ENCODE results near the gene IL1RL2.

IL1RL2 gene

GRCh38 chr2:102208774-102209173, 22.0 kb downstream of the IL1RL2 start:
- FAIRE-seq (no peak), DNase-seq (ENCODE audit: insufficient read length) (no peak)
- TF ChIP-seq POLR2AphosphoS5 (IDR thresholded peaks at IDR 0.05; ENCODE audit: low read depth, low read length) = no peak

DNA sequence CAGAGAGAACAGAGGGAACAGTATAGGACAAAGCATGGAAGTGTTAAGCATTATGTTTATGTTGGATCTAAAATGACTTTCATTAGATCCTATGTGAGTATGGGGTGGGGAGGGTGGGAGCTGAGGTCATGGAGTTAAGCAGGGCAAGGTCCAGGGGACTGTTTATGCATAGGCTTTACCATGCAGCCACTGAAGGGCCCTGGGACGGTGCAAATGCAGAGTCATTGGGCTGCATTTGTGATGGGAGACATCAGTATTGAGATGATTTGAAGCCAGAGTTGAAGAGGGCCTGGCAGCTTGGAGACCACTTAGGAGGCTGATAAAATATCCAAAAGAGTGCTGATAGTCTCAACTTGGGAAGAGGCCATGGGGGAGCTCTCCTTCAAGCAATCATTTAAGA, 22.7 kb downstream of the IL1RL2 start:
- DNase-seq (ENCODE audit: insufficient read length) = no peak
- no peak for TF ChIP-seq TAF1 (IDR thresholded peaks at IDR 0.05; ENCODE audit: borderline replicate concordance, low read depth, low read length)
- TF ChIP-seq POLR2AphosphoS5 (IDR thresholded peaks at IDR 0.05; ENCODE audit: low read depth, low read length) = no peak
- TF ChIP-seq POLR2A (IDR thresholded peaks at IDR 0.05; ENCODE audit: low read depth, low read length) = no peak

DNA sequence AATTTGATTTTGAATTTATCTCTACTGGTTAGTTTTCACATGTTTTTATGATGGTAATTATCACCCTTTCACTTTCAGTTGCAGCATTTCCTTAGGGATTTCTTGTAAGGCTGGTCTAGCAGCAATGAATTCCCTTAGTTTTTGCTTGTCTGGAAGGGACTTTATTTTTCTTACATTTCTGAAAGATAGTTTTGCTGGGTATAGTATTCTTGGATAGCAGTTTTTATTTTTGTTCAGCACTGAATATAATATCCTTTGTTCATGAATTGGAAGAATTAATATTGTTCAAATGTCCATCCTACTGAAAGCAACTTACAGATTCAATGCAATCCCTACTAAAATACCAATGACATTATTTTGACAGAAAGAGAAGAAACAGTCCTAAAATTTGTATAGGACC, 30.2 kb downstream of the IL1RL2 start:
- TF ChIP-seq TAF1 (IDR thresholded peaks at IDR 0.05; ENCODE audit: borderline replicate concordance, low read depth, low read length) (no peak), POLR2A (IDR thresholded peaks at IDR 0.05; ENCODE audit: low read depth, low read length) (no peak), POLR2AphosphoS5 (IDR thresholded peaks at IDR 0.05; ENCODE audit: low read depth, low read length) (no peak)
- FAIRE-seq (no peak), DNase-seq (ENCODE audit: insufficient read length) (no peak)

More for the DNA sequence above, 22.7 kb downstream of the IL1RL2 start:
- no peak for FAIRE-seq

GRCh38 chr2:102224824-102225739, 38.3 kb downstream of the IL1RL2 start:
- TF ChIP-seq POLR2A (IDR thresholded peaks at IDR 0.05; ENCODE audit: low read depth, low read length) = no peak
- no peak for TF ChIP-seq TAF1 (IDR thresholded peaks at IDR 0.05; ENCODE audit: borderline replicate concordance, low read depth, low read length)
- TF ChIP-seq POLR2AphosphoS5 (IDR thresholded peaks at IDR 0.05; ENCODE audit: low read depth, low read length) = no peak
- FAIRE-seq (no peak), DNase-seq (ENCODE audit: insufficient read length) (no peak)

- FAIRE-seq (no peak), DNase-seq (ENCODE audit: insufficient read length) (no peak)
- TF ChIP-seq TAF1 (IDR thresholded peaks at IDR 0.05; ENCODE audit: borderline replicate concordance, low read depth, low read length) (no peak), POLR2AphosphoS5 (IDR thresholded peaks at IDR 0.05; ENCODE audit: low read depth, low read length) (no peak), POLR2A (IDR thresholded peaks at IDR 0.05; ENCODE audit: low read depth, low read length) (no peak)
These were observed 39.3 kb downstream of the IL1RL2 start for GRCh38 chr2:102226171-102226570.

- TF ChIP-seq TAF1 (IDR thresholded peaks at IDR 0.05; ENCODE audit: borderline replicate concordance, low read depth, low read length) = no peak
- no peak for TF ChIP-seq POLR2A (IDR thresholded peaks at IDR 0.05; ENCODE audit: low read depth, low read length)
- no peak for TF ChIP-seq POLR2AphosphoS5 (IDR thresholded peaks at IDR 0.05; ENCODE audit: low read depth, low read length)
- DNase-seq (ENCODE audit: insufficient read length) (no peak), FAIRE-seq (no peak)
These were observed 40.0 kb downstream of the IL1RL2 start for GRCh38 chr2:102226612-102227391.

GRCh38 chr2:102229141-102229769, 42.4 kb downstream of the IL1RL2 start:
- no peak for FAIRE-seq
- TF ChIP-seq POLR2AphosphoS5 (IDR thresholded peaks at IDR 0.05; ENCODE audit: low read depth, low read length) (no peak), POLR2A (IDR thresholded peaks at IDR 0.05; ENCODE audit: low read depth, low read length) (no peak), TAF1 (IDR thresholded peaks at IDR 0.05; ENCODE audit: borderline replicate concordance, low read depth, low read length) (no peak)
- DNase-seq (ENCODE audit: insufficient read length) = no peak

- no peak for TF ChIP-seq POLR2A (IDR thresholded peaks at IDR 0.05; ENCODE audit: low read depth, low read length)
- TF ChIP-seq POLR2AphosphoS5 (IDR thresholded peaks at IDR 0.05; ENCODE audit: low read depth, low read length) = no peak
- TF ChIP-seq TAF1 (IDR thresholded peaks at IDR 0.05; ENCODE audit: borderline replicate concordance, low read depth, low read length) = no peak
- DNase-seq (ENCODE audit: insufficient read length) (no peak), FAIRE-seq (no peak)
These were observed 43.6 kb downstream of the IL1RL2 start for GRCh38 chr2:102230410-102230909.

GRCh38 chr2:102233132-102233884, 46.5 kb downstream of the IL1RL2 start:
- DNase-seq (ENCODE audit: insufficient read length) (no peak), FAIRE-seq (no peak)
- TF ChIP-seq POLR2AphosphoS5 (IDR thresholded peaks at IDR 0.05; ENCODE audit: low read depth, low read length) = no peak
- TF ChIP-seq POLR2A (IDR thresholded peaks at IDR 0.05; ENCODE audit: low read depth, low read length) = no peak
- TF ChIP-seq TAF1 (IDR thresholded peaks at IDR 0.05; ENCODE audit: borderline replicate concordance, low read depth, low read length) = no peak

DNA sequence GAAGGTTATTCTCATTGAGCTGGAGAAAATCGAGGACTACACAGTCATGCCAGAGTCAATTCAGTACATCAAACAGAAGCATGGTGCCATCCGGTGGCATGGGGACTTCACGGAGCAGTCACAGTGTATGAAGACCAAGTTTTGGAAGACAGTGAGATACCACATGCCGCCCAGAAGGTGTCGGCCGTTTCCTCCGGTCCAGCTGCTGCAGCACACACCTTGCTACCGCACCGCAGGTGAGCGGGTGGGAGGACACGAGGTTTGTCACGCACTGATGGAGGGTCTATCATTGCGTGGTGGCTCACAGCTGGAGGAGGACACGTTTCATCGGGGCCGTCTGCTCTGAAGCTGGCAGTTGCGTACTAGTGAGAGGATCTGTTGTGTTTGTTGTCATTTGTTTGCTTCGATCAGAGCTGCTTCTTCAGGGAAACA, 48.2 kb downstream of the IL1RL2 start:
- DNase-seq (ENCODE audit: insufficient read length) = no peak
- FAIRE-seq = no peak
- TF ChIP-seq POLR2AphosphoS5 (IDR thresholded peaks at IDR 0.05; ENCODE audit: low read depth, low read length) = no peak
- no peak for TF ChIP-seq POLR2A (IDR thresholded peaks at IDR 0.05; ENCODE audit: low read depth, low read length)
- TF ChIP-seq TAF1 (IDR thresholded peaks at IDR 0.05; ENCODE audit: borderline replicate concordance, low read depth, low read length) = no peak
